ENCODE measurements around the gene SGK2.

SGK2 gene

GRCh38 chr20:43558412-43559146 lies at the start of gene SGK2:
Gene SGK2 (plus strand): TSS chr20:43559027. CDS start chr20:43566496, 7,469 bp downstream.
- Histone ChIP-seq H3K4me1 (ENCODE audit: insufficient read depth, low read length) (no peaks in the 10 kb centered on the region), H3K4me3 (ENCODE audit: low read length) (no peak within 1 kb of the TSS), H3K27ac (ENCODE audit: low read length) (no peak within 1 kb of the TSS), H3K27me3 (ENCODE audit: insufficient read depth, low read length) (no peaks in the 10 kb centered on the region), H3K9ac (ENCODE audit: low read depth, low read length) (no peak within 1 kb of the TSS), H3K9me3 (ENCODE audit: insufficient read depth, low read depth, low read length) (no peaks in the 10 kb centered on the region), H3K36me3 (ENCODE audit: insufficient read depth, low read depth, low read length) (no peaks in the 10 kb centered on the region)

DNA sequence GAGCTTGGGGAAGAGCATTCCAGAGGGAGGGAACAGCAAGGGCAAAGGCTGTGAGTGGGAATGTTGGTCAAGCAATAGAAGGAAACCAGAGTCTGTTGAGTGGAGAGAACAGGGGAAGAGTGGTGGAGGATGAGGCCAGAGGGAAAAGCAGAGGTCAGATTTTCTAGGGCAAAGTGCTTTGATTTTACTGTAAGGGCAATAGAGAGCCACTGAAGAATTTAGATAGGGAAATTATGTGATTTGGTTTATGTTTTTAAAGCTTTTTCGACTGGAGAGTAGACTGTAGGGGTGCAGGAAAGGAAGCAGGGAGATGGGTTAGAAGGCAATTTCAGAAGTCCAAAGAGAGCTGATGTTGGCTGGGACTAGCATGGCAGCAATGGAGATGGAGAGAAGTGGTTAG lies 46.9 kb upstream of the SGK2 start:
- peaks cover 3% of the 10 kb centered on the region; the same call in 1 of the 2 replicates for H3K4me1 ChIP-seq (ENCODE audit: insufficient read depth, low read length)
- no peaks in the 10 kb centered on the region for H3K36me3 ChIP-seq (ENCODE audit: insufficient read depth, low read depth, low read length)

DNA sequence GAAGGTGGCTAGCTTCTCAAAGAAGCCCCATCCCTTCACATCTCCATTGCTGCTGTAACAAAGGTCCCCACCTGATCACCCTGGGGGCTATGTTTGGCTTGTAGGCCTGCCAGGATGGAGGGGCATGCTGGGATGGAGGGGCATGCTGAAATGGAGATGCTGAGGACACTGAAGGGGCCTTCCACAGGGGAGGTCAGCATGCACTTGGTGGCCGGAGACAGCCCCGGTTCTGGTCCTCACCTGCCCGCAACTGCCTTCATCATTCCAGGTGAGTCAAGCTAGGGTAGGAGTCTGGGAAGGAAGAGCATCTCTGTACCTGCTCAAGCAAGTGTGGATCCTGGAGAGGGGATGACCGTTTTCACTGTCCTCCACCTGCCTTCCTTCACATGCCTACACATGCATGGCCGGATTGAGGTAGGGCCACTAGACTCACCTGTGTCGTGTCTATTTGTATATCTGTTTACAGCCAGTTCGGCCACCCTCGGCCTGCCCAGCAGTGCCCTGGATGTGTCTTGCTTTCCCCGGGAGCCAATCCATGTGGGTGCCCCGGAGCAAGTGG lies 45.4 kb upstream of the SGK2 start:
- H3K9ac ChIP-seq (ENCODE audit: low read depth, low read length): peak overlapping the region; percentile 59; the same call in 1 of the 2 replicates
- no peak overlapping the region for H3K27ac ChIP-seq (ENCODE audit: low read length)

More for the DNA sequence above, 46.9 kb upstream of the SGK2 start:
- Histone ChIP-seq H3K4me3 (ENCODE audit: low read length) (no peak overlapping the region), H3K27ac (ENCODE audit: low read length) (no peak overlapping the region), H3K27me3 (ENCODE audit: insufficient read depth, low read length) (peaks cover 16% of the 10 kb centered on the region), H3K9ac (ENCODE audit: low read depth, low read length) (no peak overlapping the region), H3K9me3 (ENCODE audit: insufficient read depth, low read depth, low read length) (no peaks in the 10 kb centered on the region)

DNA sequence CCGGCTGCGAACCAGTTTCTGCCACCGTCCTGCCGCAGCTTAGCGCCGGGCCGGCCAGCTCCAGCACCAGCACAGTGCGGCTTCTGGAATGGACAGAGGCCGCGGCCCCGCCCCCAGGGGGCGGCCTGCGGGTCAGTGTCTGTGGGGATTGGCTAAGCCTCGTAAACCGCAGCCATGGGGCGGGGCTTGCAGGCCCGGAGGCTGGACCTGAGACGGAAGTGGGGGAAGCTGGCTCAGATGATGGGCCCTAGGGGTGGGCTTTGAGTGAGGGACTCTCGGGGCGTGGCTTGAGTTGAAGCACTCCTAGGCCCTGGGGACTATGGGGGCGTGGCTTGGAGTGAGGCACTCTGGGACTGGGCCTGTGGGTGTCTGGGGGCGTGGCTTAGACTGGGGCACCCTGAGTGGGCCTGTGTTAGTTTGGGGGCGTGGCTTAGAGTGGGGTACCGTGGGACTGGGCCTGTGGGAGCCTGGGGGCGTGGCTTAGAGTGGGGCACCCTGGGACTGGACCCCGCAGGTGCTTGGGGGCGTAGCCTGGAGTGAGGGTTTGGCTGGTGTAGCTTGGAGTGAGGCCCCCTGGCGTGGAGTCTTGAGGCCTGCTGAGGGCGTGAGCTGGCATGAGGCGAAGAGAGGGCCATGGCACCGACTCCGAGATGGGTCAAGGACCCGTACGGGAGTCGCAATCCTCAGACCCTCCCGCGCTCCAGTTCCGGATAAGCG lies 44.7 kb upstream of the SGK2 start:
- H3K36me3 ChIP-seq (ENCODE audit: insufficient read depth, low read depth, low read length): peaks cover 5% of the 10 kb centered on the region
- no peaks in the 10 kb centered on the region for H3K9me3 ChIP-seq (ENCODE audit: insufficient read depth, low read depth, low read length)
- H3K4me1 ChIP-seq (ENCODE audit: insufficient read depth, low read length): peaks cover under 1% of the 10 kb centered on the region; the same call in 1 of the 2 replicates
- peak overlapping the region; percentile 82 for H3K4me3 ChIP-seq (ENCODE audit: low read length)
- peak overlapping the region; percentile 66; the same call in 1 of the 2 replicates for H3K9ac ChIP-seq (ENCODE audit: low read depth, low read length)
- H3K27me3 ChIP-seq (ENCODE audit: insufficient read depth, low read length): no peaks in the 10 kb centered on the region
- no peak overlapping the region for H3K27ac ChIP-seq (ENCODE audit: low read length)

More for the DNA sequence above, 45.4 kb upstream of the SGK2 start:
- no peaks in the 10 kb centered on the region for H3K9me3 ChIP-seq (ENCODE audit: insufficient read depth, low read depth, low read length)
- peaks cover 3% of the 10 kb centered on the region; the same call in 1 of the 2 replicates for H3K4me1 ChIP-seq (ENCODE audit: insufficient read depth, low read length)
- H3K4me3 ChIP-seq (ENCODE audit: low read length): peak overlapping the region; percentile 77
- peaks cover 2% of the 10 kb centered on the region; the same call in 1 of the 2 replicates for H3K27me3 ChIP-seq (ENCODE audit: insufficient read depth, low read length)
- peaks cover 5% of the 10 kb centered on the region for H3K36me3 ChIP-seq (ENCODE audit: insufficient read depth, low read depth, low read length)

DNA sequence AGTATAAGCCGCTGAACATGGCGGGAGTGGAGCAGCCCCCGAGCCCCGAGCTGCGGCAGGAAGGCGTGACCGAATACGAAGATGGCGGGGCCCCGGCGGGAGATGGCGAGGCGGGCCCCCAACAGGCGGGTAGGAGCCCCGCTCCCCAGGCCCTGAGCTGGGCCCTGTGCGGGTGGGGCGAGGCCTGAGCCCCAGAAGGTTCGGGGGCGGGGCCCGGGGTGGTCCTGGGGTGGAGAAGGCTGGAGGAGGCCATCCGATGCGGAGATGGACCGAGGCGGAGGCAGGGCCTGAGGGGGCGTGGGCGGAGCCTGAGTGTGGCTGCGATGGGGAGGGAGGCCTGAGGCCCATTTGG lies 44.2 kb upstream of the SGK2 start:
- Histone ChIP-seq H3K27me3 (ENCODE audit: insufficient read depth, low read length) (no peaks in the 10 kb centered on the region), H3K4me3 (ENCODE audit: low read length) (peak overlapping the region; percentile 82), H3K9ac (ENCODE audit: low read depth, low read length) (peak overlapping the region; percentile 66; the same call in 1 of the 2 replicates), H3K4me1 (ENCODE audit: insufficient read depth, low read length) (no peaks in the 10 kb centered on the region), H3K36me3 (ENCODE audit: insufficient read depth, low read depth, low read length) (peaks cover 5% of the 10 kb centered on the region), H3K27ac (ENCODE audit: low read length) (no peak overlapping the region), H3K9me3 (ENCODE audit: insufficient read depth, low read depth, low read length) (no peaks in the 10 kb centered on the region)

DNA sequence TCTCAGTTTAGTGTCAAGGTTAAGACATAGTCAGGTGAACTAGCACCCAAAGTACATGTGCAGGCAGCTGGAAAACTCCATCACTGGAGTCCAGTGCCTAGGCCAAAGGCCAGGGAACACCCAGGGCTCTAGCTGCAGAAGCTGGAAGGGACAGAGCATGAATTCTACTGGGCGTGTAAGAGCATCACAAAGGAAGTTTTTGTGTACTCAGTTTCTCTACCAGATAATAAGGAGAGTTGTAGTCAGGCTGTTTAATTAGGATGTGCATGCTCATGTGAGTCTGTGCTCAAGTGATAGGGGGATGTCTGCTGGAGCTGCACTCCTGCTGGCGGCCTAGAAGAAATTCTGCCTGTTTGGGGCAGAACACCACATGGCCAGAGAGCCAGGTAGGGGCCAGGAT lies 43.2 kb upstream of the SGK2 start:
- no peak overlapping the region for H3K27ac ChIP-seq (ENCODE audit: low read length)
- peak overlapping the region; percentile 82 for H3K4me3 ChIP-seq (ENCODE audit: low read length)
- H3K9ac ChIP-seq (ENCODE audit: low read depth, low read length): peak overlapping the region; percentile 56; the same call in 1 of the 2 replicates

GRCh38 chr20:43516251-43516824 lies 42.5 kb upstream of the SGK2 start:
- no peak overlapping the region for H3K27ac ChIP-seq (ENCODE audit: low read length)
- peaks cover 9% of the 10 kb centered on the region for H3K36me3 ChIP-seq (ENCODE audit: insufficient read depth, low read depth, low read length)
- H3K9me3 ChIP-seq (ENCODE audit: insufficient read depth, low read depth, low read length): no peaks in the 10 kb centered on the region
- H3K27me3 ChIP-seq (ENCODE audit: insufficient read depth, low read length): no peaks in the 10 kb centered on the region
- H3K9ac ChIP-seq (ENCODE audit: low read depth, low read length): no peak overlapping the region
- H3K4me1 ChIP-seq (ENCODE audit: insufficient read depth, low read length): no peaks in the 10 kb centered on the region
- H3K4me3 ChIP-seq (ENCODE audit: low read length): no peak overlapping the region

More for the DNA sequence above, 43.2 kb upstream of the SGK2 start:
- H3K36me3 ChIP-seq (ENCODE audit: insufficient read depth, low read depth, low read length): peaks cover 6% of the 10 kb centered on the region
- H3K27me3 ChIP-seq (ENCODE audit: insufficient read depth, low read length): no peaks in the 10 kb centered on the region
- no peaks in the 10 kb centered on the region for H3K9me3 ChIP-seq (ENCODE audit: insufficient read depth, low read depth, low read length)
- no peaks in the 10 kb centered on the region for H3K4me1 ChIP-seq (ENCODE audit: insufficient read depth, low read length)

GRCh38 chr20:43520074-43520630 lies 38.7 kb upstream of the SGK2 start:
- H3K9me3 ChIP-seq (ENCODE audit: insufficient read depth, low read depth, low read length): no peaks in the 10 kb centered on the region
- H3K9ac ChIP-seq (ENCODE audit: low read depth, low read length): no peak overlapping the region
- no peak overlapping the region for H3K27ac ChIP-seq (ENCODE audit: low read length)
- H3K36me3 ChIP-seq (ENCODE audit: insufficient read depth, low read depth, low read length): peaks cover 9% of the 10 kb centered on the region
- H3K27me3 ChIP-seq (ENCODE audit: insufficient read depth, low read length): no peaks in the 10 kb centered on the region
- H3K4me3 ChIP-seq (ENCODE audit: low read length): no peak overlapping the region
- no peaks in the 10 kb centered on the region for H3K4me1 ChIP-seq (ENCODE audit: insufficient read depth, low read length)

- no peak overlapping the region for H3K27ac ChIP-seq (ENCODE audit: low read length)
- no peaks in the 10 kb centered on the region for H3K4me1 ChIP-seq (ENCODE audit: insufficient read depth, low read length)
- 0 out of 2 replicates have a peak, but pooled peaks cover 4% of the 10 kb centered on the region for H3K36me3 ChIP-seq (ENCODE audit: insufficient read depth, low read depth, low read length)
- no peaks in the 10 kb centered on the region for H3K9me3 ChIP-seq (ENCODE audit: insufficient read depth, low read depth, low read length)
- no peak overlapping the region for H3K9ac ChIP-seq (ENCODE audit: low read depth, low read length)
- H3K4me3 ChIP-seq (ENCODE audit: low read length): no peak overlapping the region
- no peaks in the 10 kb centered on the region for H3K27me3 ChIP-seq (ENCODE audit: insufficient read depth, low read length)
These were observed 33.8 kb upstream of the SGK2 start for GRCh38 chr20:43525021-43525420.

GRCh38 chr20:43528258-43528875 lies 30.5 kb upstream of the SGK2 start:
- no peak overlapping the region for H3K9ac ChIP-seq (ENCODE audit: low read depth, low read length)
- H3K36me3 ChIP-seq (ENCODE audit: insufficient read depth, low read depth, low read length): no peaks in the 10 kb centered on the region
- H3K4me1 ChIP-seq (ENCODE audit: insufficient read depth, low read length): no peaks in the 10 kb centered on the region
- H3K9me3 ChIP-seq (ENCODE audit: insufficient read depth, low read depth, low read length): no peaks in the 10 kb centered on the region
- no peak overlapping the region for H3K27ac ChIP-seq (ENCODE audit: low read length)
- H3K4me3 ChIP-seq (ENCODE audit: low read length): no peak overlapping the region
- no peaks in the 10 kb centered on the region for H3K27me3 ChIP-seq (ENCODE audit: insufficient read depth, low read length)

DNA sequence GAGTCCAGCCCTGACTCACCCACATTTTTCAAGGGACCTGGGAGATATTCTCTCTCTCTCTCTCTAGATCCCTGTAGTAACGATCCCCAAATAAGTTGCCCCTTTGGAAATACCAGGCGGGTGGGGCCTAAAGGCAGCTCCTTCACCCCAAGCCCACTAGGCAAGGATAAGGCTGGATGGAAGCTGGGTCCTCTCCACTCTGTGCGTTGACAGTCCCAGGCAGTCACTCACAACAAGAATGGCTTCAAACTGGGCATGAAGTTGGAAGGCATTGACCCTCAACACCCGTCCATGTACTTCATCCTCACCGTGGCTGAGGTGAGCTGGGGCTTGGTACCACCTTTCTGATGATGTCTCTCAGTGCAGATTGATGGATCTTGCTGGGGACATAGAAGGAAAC lies 29.8 kb upstream of the SGK2 start:
- Histone ChIP-seq H3K4me1 (ENCODE audit: insufficient read depth, low read length) (no peaks in the 10 kb centered on the region), H3K9ac (ENCODE audit: low read depth, low read length) (no peak overlapping the region), H3K27ac (ENCODE audit: low read length) (no peak overlapping the region), H3K36me3 (ENCODE audit: insufficient read depth, low read depth, low read length) (no peaks in the 10 kb centered on the region), H3K9me3 (ENCODE audit: insufficient read depth, low read depth, low read length) (no peaks in the 10 kb centered on the region), H3K27me3 (ENCODE audit: insufficient read depth, low read length) (no peaks in the 10 kb centered on the region), H3K4me3 (ENCODE audit: low read length) (no peak overlapping the region)

All from iPS-20b (cell line).